Measurements from ENCODE around the gene WDR90.

GRCh38 chr16:674968-675883 lies 26.1 kb downstream of the WDR90 start, which contains the start of gene RHBDL1:
- TF ChIP-seq EZH2phosphoT487 (IDR thresholded peaks at IDR 0.05; ENCODE audit: borderline replicate concordance, low read length) (no peak), CTCF (IDR thresholded peaks at IDR 0.05; ENCODE audit: low read depth, low read length, poor library complexity, severe bottlenecking) (no peak)
